ENCODE results near the gene DDO. TPM values are rescaled to one million over a fixed set of nuclear protein-coding genes. Genes with fewer than 3 reads are reported as not detected.

The DDO gene
- total and polyA plus RNA-seq, 2 of the 4 experiments (the other 2 are of a cell fraction) = 0.15 to 0.18 TPM

DNA sequence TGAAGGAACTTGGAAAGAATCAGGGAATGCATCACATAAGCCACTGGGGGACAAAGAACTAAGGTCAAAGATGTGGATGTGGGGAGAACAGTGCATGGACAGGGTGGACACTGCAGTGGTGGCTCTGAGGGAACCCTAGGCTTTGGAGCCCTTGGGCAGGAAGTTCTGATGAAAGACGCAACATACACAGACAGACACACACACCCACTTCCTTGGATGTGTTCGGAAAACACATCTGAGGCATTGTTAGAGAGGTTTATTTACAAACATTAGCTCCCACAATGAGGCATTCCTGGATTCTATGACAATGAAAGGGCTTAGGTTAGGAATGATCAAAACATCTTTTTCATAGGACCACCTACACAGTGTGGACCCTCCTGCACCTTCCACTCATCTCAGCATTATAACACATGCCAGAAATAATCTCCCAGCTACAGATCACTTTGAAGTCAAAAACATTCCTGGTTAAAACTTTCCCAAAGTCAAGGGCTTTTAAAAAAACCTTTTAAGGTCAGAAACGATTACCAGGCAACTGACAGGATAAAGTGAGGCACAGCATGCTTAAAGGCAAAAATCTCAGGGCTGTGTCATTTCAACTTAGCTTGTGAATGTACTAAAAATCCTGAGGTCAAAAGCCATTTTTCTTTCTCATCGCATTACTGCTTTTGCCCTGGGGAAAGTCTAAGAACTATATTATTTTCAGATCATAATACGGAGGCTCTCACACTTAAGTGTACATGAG is 50.8 kb downstream of the DDO start:
- dilution Hi-C loops (cut with HindIII; ENCODE audit: low sequenced_read_pairs, unreplicated experiment) = no loop called here
- CTCF ChIA-PET = interaction anchor here (1.6 kb wide), 1 partner anchor 8 kb away, joined by 5 read pairs; no protein-coding TSS in a partner anchor
- H3K79me1 ChIP-seq (ENCODE audit: low read depth in 1 of 2, low read length in 2 of 2) = no peaks in the 10 kb centered on the region
- H3K9me3 ChIP-seq (ENCODE audit: control insufficient read depth, insufficient read depth, low read length) = peaks cover 5% of the 10 kb centered on the region
- in situ Hi-C loops (cut with MboI; ENCODE audit: low sequenced_read_pairs) = no loop called here
- H3K4me2 ChIP-seq (ENCODE audit: low read depth, low read length) = no peak overlapping the region
- H2AK9ac ChIP-seq (replicated peaks; ENCODE audit: low read depth, low read length, poor library complexity) = no peak overlapping the region
- H3K27ac ChIP-seq (ENCODE audit: insufficient read depth, low read length) = no peak overlapping the region
- no peak overlapping the region for H3K56ac ChIP-seq (ENCODE audit: extremely low read depth, insufficient read depth, low read length)
- peaks cover 44% of the 10 kb centered on the region for H3K27me3 ChIP-seq (ENCODE audit: control insufficient read depth, insufficient read depth, low read length)
- no peak overlapping the region for H2AFZ ChIP-seq (replicated peaks; ENCODE audit: low read length, poor library complexity)
- no CpG with 5 or more reads among the region's 5 CpGs for WGBS, 2 experiments (ENCODE audit: extremely low coverage in 2 of 2, insufficient read length in 1 of 2)
- H2BK20ac ChIP-seq (ENCODE audit: low read depth, low read length) = no peak overlapping the region
- ATAC-seq (ENCODE audit: low read depth) = no peak
- no peaks in the 10 kb centered on the region for H3K4me1 ChIP-seq (ENCODE audit: control insufficient read depth, insufficient read depth, low read length)
- no peak overlapping the region for H3K9ac ChIP-seq (ENCODE audit: low read depth, low read length)
- no peak overlapping the region for H2BK5ac ChIP-seq (ENCODE audit: low read depth, low read length, poor library complexity, severe bottlenecking)
- DNase-seq = no peak
- TF ChIP-seq BHLHE40 (IDR thresholded peaks at IDR 0.05; ENCODE audit: low read depth, low read length) (no peak), RFX5 (IDR thresholded peaks at IDR 0.05; ENCODE audit: low read depth, low read length) (no peak), FOS (IDR thresholded peaks at IDR 0.05; ENCODE audit: low read depth, low read length) (no peak), SMC3 (IDR thresholded peaks at IDR 0.05; ENCODE audit: low read depth, low read length) (no peak), POLR2A (IDR thresholded peaks at IDR 0.05; ENCODE audit: low read depth, low read length) (no peak), CHD1 (IDR thresholded peaks at IDR 0.05; ENCODE audit: low read depth, low read length) (no peak), NFE2L2 (IDR thresholded peaks at IDR 0.05; ENCODE audit: low read depth, low read length) (no peak)
- TF ChIP-seq, protein P1, sequence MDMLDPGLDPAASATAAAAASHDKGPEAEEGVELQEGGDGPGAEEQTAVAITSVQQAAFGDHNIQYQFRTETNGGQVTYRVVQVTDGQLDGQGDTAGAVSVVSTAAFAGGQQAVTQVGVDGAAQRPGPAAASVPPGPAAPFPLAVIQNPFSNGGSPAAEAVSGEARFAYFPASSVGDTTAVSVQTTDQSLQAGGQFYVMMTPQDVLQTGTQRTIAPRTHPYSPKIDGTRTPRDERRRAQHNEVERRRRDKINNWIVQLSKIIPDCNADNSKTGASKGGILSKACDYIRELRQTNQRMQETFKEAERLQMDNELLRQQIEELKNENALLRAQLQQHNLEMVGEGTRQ (IDR thresholded peaks at IDR 0.05; ENCODE audit: low read depth, low read length) = no peak
- no peak overlapping the region for H2BK120ac ChIP-seq (ENCODE audit: low read depth, low read length)
- no peaks in the 10 kb centered on the region for H4K20me1 ChIP-seq (ENCODE audit: insufficient read depth, low read length)
- H3K18ac ChIP-seq (ENCODE audit: low read depth, low read length) = no peak overlapping the region
- no peak overlapping the region for H2AK5ac ChIP-seq (ENCODE audit: low read depth, low read length)
- H4K5ac ChIP-seq (ENCODE audit: low read depth, low read length) = no peak overlapping the region
- no peak overlapping the region for H3K14ac ChIP-seq (replicated peaks; ENCODE audit: low read depth, low read length)
- intact Hi-C loops (cut with micrococcal nuclease) = no loop called here
- no peak overlapping the region for H3K23ac ChIP-seq (ENCODE audit: low read depth, low read length)
- BruUV-seq (replicated peaks) = no TSS peak
- POLR2A ChIA-PET (ENCODE audit: unreplicated experiment) = no interaction called here
- H3K9me1 ChIP-seq (ENCODE audit: insufficient read depth, low read length) = no peaks in the 10 kb centered on the region
- H4K91ac ChIP-seq (ENCODE audit: insufficient read depth, low read depth, low read length) = no peak overlapping the region
- no peak overlapping the region for H3K4me3 ChIP-seq (ENCODE audit: insufficient read depth, low read depth, low read length)
- no peaks in the 10 kb centered on the region for H3K36me3 ChIP-seq (ENCODE audit: control insufficient read depth, insufficient read depth, low read length)
- H2BK15ac ChIP-seq (ENCODE audit: low read depth, low read length) = no peak overlapping the region
- no peak overlapping the region for H4K8ac ChIP-seq (ENCODE audit: low read depth in 2 of 2, low read length in 2 of 2)
- H3K4ac ChIP-seq (ENCODE audit: low read depth, low read length) = no peak overlapping the region
